Thyroid gland (tissue), 4 donors: ENCODE data around the gene PCDHA6. TPM values are rescaled to one million over a fixed set of nuclear protein-coding genes. Genes with fewer than 3 reads are reported as not detected.
"Not testable (repeated sequence)": the region's sequence is repeated elsewhere in the genome, so short reads cannot be mapped to it uniquely, and the experiment has no call there.

ENCODE experiments used
- DNase-seq, 2 donors: peaks; one replicate each; pipeline ENCODE4 v3.0.0-alpha.2; 2019
- H3K27ac ChIP-seq, 3 donors: fragments of 200-600 bp; sonication (generic); 1 replicate in 2 of 3; 2 replicates in 1 of 3; pipeline ENCODE4 v1.5.1; 2016 to 2019; ENCODE audit warnings: mild to moderate bottlenecking in 1 of 3, moderate library complexity in 1 of 3
- H3K27me3 ChIP-seq: fragments of 200-600 bp; sonication (generic); one replicate; pipeline ENCODE4 v1.5.1; 2019
- H3K36me3 ChIP-seq, 2 donors: fragments of 200-600 bp; sonication (generic); one replicate each; pipeline ENCODE4 v1.5.1; 2016 to 2019
- H3K4me1 ChIP-seq, 2 donors: fragments of 200-600 bp; sonication (generic); one replicate each; pipeline ENCODE4 v1.5.1; 2017 to 2019
- H3K4me3 ChIP-seq, 3 donors: fragments of 200-600 bp; sonication (generic); replicated peaks in 1 of 3; 1 replicate in 2 of 3; 2 replicates in 1 of 3; pipeline ENCODE4 v1.5.1; 2016; ENCODE audit warnings: mild to moderate bottlenecking in 1 of 3
- H3K9me3 ChIP-seq: fragments of 200-600 bp; sonication (generic); one replicate; pipeline ENCODE4 v1.5.1; 2017
- POLR2A ChIP-seq, 2 donors: fragments of 450-650 bp; IDR thresholded peaks; one replicate each; pipeline ENCODE4 v1.6.1; 2017; ENCODE audit warnings: antibody characterized with exemption in 2 of 2, mild to moderate bottlenecking in 2 of 2, moderate library complexity in 1 of 2
- WGBS, 2 donors: methylation state at CpG; one replicate each; pipeline ENCODE4 v1.1.5; 2017; 5-methylcytosine and 5-hydroxymethylcytosine counted together
- intact Hi-C: fragments of 100-400 bp; cut with DNase I; formaldehyde crosslinking; loops from one replicate; pipeline ENCODE4 v1.15.1; 2023
- total RNA-seq, 4 donors: library from RNA; depleted of rRNA; stranded (reverse); fragments of >200 nt; gene quantifications; one replicate each; pipeline ENCODE4 v1.2.3, GENCODE V29; 2016
- TF ChIP-seq, protein P1 (sequence below), 6 experiments: fragments of 200-600 bp in 3 of 6; fragments of 450-650 bp in 3 of 6; sonication (generic) in 3 of 6; IDR thresholded peaks; one replicate each; pipeline ENCODE4 v1.5.1; 2016 to 2019; ENCODE audit warnings: antibody characterized with exemption in 6 of 6, mild to moderate bottlenecking in 2 of 6, inconsistent platforms in 1 of 6, moderate library complexity in 1 of 6

PCDHA6 gene, protein sequence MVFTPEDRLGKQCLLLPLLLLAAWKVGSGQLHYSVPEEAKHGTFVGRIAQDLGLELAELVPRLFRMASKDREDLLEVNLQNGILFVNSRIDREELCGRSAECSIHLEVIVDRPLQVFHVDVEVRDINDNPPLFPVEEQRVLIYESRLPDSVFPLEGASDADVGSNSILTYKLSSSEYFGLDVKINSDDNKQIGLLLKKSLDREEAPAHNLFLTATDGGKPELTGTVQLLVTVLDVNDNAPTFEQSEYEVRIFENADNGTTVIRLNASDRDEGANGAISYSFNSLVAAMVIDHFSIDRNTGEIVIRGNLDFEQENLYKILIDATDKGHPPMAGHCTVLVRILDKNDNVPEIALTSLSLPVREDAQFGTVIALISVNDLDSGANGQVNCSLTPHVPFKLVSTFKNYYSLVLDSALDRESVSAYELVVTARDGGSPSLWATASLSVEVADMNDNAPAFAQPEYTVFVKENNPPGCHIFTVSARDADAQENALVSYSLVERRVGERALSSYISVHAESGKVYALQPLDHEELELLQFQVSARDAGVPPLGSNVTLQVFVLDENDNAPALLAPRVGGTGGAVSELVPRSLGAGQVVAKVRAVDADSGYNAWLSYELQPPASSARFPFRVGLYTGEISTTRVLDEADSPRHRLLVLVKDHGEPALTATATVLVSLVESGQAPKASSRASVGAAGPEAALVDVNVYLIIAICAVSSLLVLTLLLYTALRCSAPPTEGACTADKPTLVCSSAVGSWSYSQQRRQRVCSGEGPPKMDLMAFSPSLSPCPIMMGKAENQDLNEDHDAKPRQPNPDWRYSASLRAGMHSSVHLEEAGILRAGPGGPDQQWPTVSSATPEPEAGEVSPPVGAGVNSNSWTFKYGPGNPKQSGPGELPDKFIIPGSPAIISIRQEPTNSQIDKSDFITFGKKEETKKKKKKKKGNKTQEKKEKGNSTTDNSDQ
- total RNA-seq: 1 to 10 TPM in 2 of 4 donors, under 1 TPM in 2; 0.29 to 1.3 (median 1.0) TPM

GRCh38 chr5:140827704-140828361 is at the start of gene PCDHA6:
TSS of gene PCDHA6 (plus strand) at chr5:140827960. CDS start at chr5:140828092, 132 bp downstream.
- no peaks in the 10 kb centered on the region for H3K9me3 ChIP-seq
- no peaks in the 10 kb centered on the region for H3K36me3 ChIP-seq
- DNase-seq: no peak
- H3K27me3 ChIP-seq: peaks cover 7% of the 10 kb centered on the region
- WGBS, 2 donors: 14 to 17% methylated on average over 17 to 25 of the region's 27 CpGs
- intact Hi-C loops: no loop called here
- H3K4me3 ChIP-seq: peak within 1 kb of the TSS in 1 of 3 donors; percentile 11
- H3K27ac ChIP-seq: no peak within 1 kb of the TSS
- TF ChIP-seq, protein P1, sequence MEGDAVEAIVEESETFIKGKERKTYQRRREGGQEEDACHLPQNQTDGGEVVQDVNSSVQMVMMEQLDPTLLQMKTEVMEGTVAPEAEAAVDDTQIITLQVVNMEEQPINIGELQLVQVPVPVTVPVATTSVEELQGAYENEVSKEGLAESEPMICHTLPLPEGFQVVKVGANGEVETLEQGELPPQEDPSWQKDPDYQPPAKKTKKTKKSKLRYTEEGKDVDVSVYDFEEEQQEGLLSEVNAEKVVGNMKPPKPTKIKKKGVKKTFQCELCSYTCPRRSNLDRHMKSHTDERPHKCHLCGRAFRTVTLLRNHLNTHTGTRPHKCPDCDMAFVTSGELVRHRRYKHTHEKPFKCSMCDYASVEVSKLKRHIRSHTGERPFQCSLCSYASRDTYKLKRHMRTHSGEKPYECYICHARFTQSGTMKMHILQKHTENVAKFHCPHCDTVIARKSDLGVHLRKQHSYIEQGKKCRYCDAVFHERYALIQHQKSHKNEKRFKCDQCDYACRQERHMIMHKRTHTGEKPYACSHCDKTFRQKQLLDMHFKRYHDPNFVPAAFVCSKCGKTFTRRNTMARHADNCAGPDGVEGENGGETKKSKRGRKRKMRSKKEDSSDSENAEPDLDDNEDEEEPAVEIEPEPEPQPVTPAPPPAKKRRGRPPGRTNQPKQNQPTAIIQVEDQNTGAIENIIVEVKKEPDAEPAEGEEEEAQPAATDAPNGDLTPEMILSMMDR (IDR thresholded peaks at IDR 0.05): peak in 2 of 6 experiments; percentile 1 to 20
- no peak for TF ChIP-seq POLR2A (IDR thresholded peaks at IDR 0.05)
- H3K4me1 ChIP-seq: no peaks in the 10 kb centered on the region

GRCh38 chr5:140780512-140780911 is 47.2 kb upstream of the PCDHA6 start:
- no peaks in the 10 kb centered on the region for H3K9me3 ChIP-seq
- intact Hi-C loops: no loop called here
- 80 to 84% methylated on average over 1 of the region's 1 CpG for WGBS, 2 donors

DNA sequence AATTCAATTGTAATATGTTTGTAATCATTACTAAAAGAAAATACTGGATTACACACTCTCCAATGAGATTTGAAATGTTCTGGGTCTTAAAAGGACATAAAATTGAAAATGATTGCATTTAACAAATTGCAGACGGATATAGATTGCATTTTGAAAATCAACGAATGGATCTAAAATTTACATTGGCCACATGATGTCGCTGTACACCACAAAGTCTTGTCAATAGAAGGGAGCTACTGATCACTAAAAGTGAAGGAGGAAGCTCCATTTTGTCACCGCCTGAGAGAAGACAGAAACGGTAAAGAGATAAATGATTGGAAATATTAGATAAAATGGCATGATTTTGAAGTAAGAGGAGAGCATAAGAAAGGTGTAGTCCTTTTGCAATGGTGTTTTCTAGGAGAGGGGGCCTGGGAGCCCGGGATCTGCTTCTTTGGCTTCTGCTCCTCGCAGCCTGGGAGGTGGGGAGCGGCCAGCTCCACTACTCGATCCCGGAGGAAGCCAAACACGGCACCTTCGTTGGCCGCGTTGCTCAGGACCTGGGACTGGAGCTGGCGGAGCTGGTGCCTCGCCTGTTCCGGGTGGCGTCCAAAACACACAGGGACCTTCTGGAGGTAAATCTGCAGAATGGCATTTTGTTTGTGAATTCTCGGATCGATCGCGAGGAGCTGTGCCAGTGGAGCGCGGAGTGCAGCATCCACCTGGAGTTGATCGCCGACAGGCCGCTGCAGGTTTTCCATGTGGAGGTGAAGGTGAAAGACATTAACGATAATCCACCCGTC is 41.7 kb upstream of the PCDHA6 start, which contains the start of gene PCDHA1:
Gene PCDHA1 (plus strand): TSS at position 236 of the 782 bp plus-strand sequence.
- Histone ChIP-seq H3K9me3 (peaks cover 6% of the 10 kb centered on the region), H3K27me3 (no peaks in the 10 kb centered on the region), H3K4me1 (no peaks in the 10 kb centered on the region), H3K36me3 (no peaks in the 10 kb centered on the region), H3K4me3 (no peak within 1 kb of the TSS), H3K27ac (no peak within 1 kb of the TSS)
- no peak for TF ChIP-seq POLR2A (IDR thresholded peaks at IDR 0.05)
- TF ChIP-seq, protein P1 (IDR thresholded peaks at IDR 0.05): no peak
- DNase-seq: no peak
- 19 to 22% methylated on average over 28 to 29 of the region's 29 CpGs for WGBS, 2 donors
- intact Hi-C loops: no loop called here

More at GRCh38 chr5:140780512-140780911, 47.2 kb upstream of the PCDHA6 start:
- H3K27me3 ChIP-seq: no peaks in the 10 kb centered on the region
- H3K27ac ChIP-seq: no peak overlapping the region
- DNase-seq: no peak
- TF ChIP-seq, protein P1 (IDR thresholded peaks at IDR 0.05): no peak
- TF ChIP-seq POLR2A (IDR thresholded peaks at IDR 0.05): no peak
- no peak overlapping the region for H3K4me3 ChIP-seq
- no peaks in the 10 kb centered on the region for H3K4me1 ChIP-seq
- H3K36me3 ChIP-seq: no peaks in the 10 kb centered on the region

DNA sequence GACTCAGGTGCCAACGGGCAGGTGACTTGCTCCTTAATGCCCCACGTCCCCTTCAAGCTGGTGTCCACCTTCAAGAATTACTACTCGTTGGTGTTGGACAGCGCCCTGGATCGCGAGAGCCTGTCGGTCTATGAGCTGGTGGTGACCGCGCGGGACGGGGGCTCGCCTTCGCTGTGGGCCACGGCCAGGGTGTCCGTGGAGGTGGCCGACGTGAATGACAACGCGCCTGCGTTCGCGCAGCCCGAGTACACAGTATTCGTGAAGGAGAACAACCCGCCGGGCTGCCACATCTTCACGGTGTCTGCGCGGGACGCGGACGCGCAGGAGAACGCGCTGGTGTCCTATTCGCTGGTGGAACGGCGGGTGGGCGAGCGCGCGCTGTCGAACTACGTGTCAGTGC is 40.3 kb upstream of the PCDHA6 start:
- H3K27ac ChIP-seq, intact Hi-C loops, H3K9me3 ChIP-seq, H3K4me1 ChIP-seq, DNase-seq, H3K27me3 ChIP-seq, H3K36me3 ChIP-seq, H3K4me3 ChIP-seq: not testable (repeated sequence)
- WGBS, 2 donors: 34 to 59% methylated on average over 9 to 16 of the region's 44 CpGs

DNA sequence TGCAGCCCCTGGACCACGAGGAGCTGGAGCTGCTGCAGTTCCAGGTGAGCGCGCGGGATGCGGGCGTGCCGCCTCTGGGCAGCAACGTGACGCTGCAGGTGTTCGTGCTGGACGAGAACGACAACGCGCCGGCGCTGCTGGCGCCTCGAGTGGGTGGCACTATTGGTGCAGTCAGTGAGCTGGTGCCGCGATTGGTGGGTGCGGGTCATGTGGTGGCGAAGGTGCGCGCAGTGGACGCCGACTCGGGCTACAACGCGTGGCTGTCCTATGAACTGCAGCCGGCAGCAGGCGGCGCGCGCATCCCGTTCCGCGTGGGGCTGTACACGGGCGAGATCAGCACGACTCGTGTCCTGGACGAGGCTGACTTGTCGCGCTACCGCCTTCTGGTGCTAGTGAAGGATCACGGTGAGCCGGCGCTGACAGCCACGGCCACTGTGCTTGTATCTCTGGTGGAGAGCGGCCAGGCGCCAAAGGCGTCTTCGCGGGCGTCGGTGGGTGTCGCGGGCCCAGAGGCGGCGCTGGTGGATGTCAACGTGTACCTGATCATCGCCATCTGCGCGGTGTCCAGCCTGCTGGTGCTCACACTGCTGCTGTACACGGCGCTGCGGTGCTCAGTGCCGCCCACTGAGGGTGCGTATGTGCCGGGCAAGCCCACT is 39.8 kb upstream of the PCDHA6 start:
- H3K27me3 ChIP-seq, H3K27ac ChIP-seq, H3K4me1 ChIP-seq, H3K36me3 ChIP-seq, H3K9me3 ChIP-seq, H3K4me3 ChIP-seq, intact Hi-C loops, DNase-seq: not testable (repeated sequence)
- 25 to 26% methylated on average over 6 to 36 of the region's 70 CpGs for WGBS, 2 donors
